Stimulated activated CD4-positive, alpha-beta T cell treated with anti-CD3 and anti-CD28 coated beads, Interleukin-1b, Interleukin-23, amount 100 ng/mL, for 4 hours (primary cell): ENCODE data around the gene CACNA2D1.
"Not testable (repeated sequence)": the region's sequence is repeated elsewhere in the genome, so short reads cannot be mapped to it uniquely, and the experiment has no call there.

Source experiments
- DNase-seq, 2 donors: peaks; one replicate each; pipeline ENCODE4 v3.0.0-alpha.2; 2020; ENCODE audit warnings: low read depth in 2 of 2

Gene CACNA2D1

GRCh38 chr7:82434275-82435022 is 9.1 kb downstream of the CACNA2D1 start:
- no peak for DNase-seq

- DNase-seq = no peak
These were observed 10.1 kb downstream of the CACNA2D1 start for GRCh38 chr7:82433507-82433906.

- DNase-seq = not testable (repeated sequence)
These were observed 10.8 kb downstream of the CACNA2D1 start for GRCh38 chr7:82432743-82433142.

GRCh38 chr7:82430500-82431465 is 12.8 kb downstream of the CACNA2D1 start:
- DNase-seq = no peak

GRCh38 chr7:82429408-82429807 is 14.2 kb downstream of the CACNA2D1 start:
- DNase-seq = no peak

DNA sequence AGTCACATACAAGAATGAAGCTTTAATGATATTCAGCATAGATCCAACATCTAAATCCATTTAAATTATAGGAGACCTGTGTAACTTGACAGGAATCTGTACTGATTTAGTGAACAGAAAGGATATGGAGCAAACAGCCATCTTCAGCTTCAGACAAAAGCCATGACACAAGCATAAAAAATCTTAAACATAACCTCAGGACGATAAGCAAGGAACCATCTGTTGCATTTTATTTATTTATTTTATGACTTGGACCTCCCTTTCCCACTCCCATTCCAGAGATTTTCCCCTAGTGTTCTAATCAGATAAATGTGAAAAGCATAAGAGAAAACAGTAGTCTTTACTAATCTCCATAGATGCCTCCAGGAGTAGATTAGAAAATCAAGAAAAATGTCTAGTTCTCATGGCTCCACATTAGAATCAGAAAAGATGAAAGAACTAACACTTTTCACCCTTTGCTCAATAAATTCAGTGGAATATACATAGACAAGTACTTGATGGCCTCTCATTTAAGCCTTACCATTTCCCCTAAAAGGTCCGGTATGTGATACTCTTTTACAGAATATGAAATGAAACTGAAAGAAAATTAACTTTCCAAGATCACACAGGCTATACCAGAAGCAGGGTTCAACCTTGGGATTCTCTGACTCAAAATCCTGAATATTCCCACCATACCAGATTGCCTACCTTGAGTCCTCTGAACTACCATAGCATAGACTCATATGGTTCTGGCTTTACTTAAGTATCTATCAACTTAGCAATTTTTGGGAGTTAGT is 15.2 kb downstream of the CACNA2D1 start:
- no peak for DNase-seq

- DNase-seq = no peak
These were observed 20.1 kb downstream of the CACNA2D1 start for GRCh38 chr7:82423446-82423845.

DNA sequence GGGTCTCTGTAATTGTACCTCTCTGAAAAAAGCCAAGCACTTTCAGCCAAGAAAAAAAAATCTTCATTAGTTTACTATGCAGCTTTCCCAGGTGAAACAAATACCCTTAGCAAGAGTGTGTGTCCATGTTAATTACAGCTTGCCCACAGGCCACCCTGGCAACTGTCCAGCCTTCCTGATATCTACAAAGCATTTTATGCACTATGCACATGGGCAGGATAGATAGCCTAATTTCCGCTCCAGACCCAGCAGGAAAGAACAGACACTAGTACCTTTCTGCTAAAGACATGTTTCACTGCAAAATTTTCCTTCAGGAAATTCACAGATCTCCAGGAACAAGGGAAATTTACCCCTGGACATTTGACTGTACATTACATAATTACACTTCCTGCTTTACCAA is 24.4 kb downstream of the CACNA2D1 start:
- DNase-seq = no peak

- DNase-seq = no peak
These were observed 25.7 kb downstream of the CACNA2D1 start for GRCh38 chr7:82417898-82418297.

DNA sequence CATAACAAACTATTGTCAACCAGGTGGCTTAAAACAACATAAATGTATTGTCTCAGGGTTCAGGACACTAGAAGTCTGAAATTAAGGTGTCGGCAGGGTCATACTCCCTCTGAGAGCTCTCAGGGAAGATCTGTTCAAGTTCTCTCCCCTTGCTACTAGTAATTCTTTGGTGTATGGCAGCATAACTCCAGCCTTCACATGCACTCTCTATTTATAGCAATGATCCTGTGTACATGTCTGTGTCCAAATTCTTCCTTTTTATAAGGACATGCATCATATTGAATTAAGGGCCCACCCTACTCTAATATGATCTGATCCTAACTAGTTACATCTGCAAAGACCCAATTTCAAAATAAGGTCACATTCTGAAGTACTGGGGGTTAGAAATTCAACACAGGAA is 27.2 kb downstream of the CACNA2D1 start:
- DNase-seq = no peak

DNA sequence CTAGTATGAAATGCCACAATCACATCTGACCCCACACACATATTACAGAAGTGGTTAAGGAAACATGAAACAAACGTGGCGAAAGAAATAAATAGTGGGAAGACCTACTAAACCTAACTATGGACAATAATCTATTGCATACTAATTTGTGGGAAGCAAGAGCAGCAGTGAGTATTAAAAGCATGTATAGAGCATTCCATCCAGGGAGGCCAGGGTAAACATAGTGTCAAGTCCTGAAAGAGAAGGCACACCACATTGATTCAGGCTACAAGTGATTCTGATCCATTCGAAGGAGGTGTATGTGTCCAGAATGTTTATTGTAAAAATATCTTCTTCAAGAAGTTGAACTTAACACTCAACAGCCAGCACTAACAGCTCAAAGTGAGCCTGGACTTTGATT is 29.2 kb downstream of the CACNA2D1 start:
- DNase-seq = no peak

GRCh38 chr7:82413237-82413636 is 30.3 kb downstream of the CACNA2D1 start:
- no peak for DNase-seq

DNA sequence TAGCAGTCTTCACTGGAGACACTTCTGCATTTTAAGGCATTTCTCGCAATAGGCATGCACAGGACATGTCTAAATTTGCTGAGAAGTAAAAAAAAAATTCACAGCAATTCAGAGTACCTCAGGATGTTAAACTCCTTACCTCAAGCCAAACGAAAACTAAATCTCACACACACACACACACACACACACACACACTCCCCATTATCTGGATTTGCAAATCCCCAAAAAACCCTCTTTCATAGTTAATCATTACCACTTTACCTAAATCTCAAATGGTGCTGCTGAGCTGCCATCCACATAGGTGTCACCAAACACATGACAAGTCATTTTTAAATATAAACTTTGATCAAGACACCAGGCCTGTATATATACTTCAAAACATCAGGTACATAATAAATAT is 31.8 kb downstream of the CACNA2D1 start:
- no peak for DNase-seq

DNA sequence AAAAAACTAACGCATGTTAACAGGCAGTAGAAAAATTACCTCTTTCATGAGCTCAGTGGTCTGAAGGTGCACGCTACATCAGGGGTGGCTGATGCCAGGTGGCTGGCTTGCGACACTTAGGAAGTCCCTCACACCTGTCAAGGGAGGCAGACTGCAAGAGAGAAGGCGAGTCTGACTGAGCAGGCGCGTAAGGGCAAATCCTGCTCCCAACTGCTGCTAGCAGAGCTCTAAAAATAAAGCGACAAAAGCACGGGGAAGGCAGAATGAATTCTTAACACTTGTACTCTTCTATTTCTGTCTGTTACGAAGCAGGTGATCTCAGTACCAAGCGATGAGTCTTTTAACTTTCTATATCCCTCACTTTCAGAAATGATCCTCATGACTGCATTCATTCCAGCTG is 33.1 kb downstream of the CACNA2D1 start:
- DNase-seq = no peak

GRCh38 chr7:82406937-82407336 is 36.6 kb downstream of the CACNA2D1 start:
- no peak for DNase-seq

- DNase-seq = no peak
These were observed 38.3 kb downstream of the CACNA2D1 start for GRCh38 chr7:82405301-82405700.

- DNase-seq = no peak
These were observed 38.9 kb downstream of the CACNA2D1 start for GRCh38 chr7:82404652-82405051.

GRCh38 chr7:82404094-82404493 is 39.5 kb downstream of the CACNA2D1 start:
- DNase-seq = no peak

DNA sequence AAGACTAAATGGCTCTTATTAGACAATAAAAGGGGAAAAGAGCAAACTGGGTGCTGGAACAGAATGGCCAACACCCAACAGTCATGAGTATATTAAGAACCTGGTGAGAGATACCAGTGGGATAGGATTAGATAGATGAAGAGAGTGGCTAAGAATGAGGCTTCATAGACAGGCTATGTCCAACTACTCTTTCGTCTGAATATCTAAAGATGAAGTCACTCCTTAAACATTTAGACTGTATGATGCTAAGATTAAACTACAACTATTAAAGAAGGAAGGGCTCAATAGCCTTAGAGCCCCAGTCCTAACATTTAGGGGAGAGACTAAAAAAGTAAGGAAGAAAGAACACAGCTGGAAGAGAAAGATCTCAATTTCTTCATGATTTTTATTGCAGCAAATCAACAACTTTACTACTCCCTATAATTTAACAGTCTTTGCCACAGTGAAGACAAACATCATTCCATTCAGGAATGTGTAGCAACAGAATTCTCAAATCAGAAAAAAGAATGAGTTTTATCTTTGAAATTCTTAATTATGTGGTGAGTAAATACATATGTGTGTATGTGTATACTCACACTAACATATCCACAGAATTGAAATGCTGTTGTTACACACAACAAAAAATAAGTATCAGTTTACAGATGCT is 45.6 kb downstream of the CACNA2D1 start:
- DNase-seq = no peak

- no peak for DNase-seq
These were observed 47.2 kb downstream of the CACNA2D1 start for GRCh38 chr7:82396343-82396742.

- DNase-seq = no peak
These were observed 48.4 kb downstream of the CACNA2D1 start for GRCh38 chr7:82395147-82395546.

- DNase-seq = no peak
These were observed 49.7 kb downstream of the CACNA2D1 start for GRCh38 chr7:82393840-82394220.
